Measurements from ENCODE around the gene IFNG. TPM values are rescaled to one million over a fixed set of nuclear protein-coding genes. Genes with fewer than 3 reads are reported as not detected.

IFNG gene
- polyA plus RNA-seq, 1 donor: 0.13 TPM

DNA sequence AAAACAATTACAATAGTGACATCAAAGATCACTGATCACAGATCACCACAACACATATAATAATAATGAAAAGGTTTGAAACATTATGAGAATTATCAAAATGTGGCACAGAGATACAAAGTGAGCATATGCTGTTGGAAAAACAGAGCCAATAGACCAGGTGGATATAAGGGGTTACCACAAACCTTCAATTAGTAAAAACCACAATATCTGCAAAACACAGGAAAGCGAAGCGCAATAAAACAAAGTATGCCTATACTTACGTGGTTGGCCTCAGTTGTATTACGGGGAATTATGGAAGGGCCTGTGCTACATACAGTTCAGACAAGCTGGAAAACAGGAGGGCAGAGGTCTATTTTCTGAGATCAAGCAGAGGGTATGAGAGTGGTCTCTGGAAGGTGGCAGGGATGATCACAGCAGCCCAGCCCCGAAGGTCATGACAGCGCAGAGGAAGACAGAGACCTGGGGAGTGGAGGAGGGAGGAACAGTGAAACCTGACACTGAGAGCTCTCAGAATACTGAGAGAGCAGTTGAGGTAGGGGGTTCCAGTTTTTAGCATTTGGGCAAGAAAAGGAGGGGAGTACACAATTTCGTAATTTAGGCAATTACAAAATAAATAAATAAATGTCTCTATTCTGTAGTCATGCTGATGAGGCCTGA lies 41.3 kb downstream of the IFNG start:
- H3K27me3 ChIP-seq (ENCODE audit: control insufficient read depth, insufficient read depth, low read length): peaks cover 2% of the 10 kb centered on the region
- no peaks in the 10 kb centered on the region for H3K4me1 ChIP-seq (ENCODE audit: control insufficient read depth, insufficient read depth, low read length)
- WGBS (ENCODE audit: insufficient coverage, low lambda C conversion rate): 92% methylated on average over 5 of the region's 7 CpGs
- no peaks in the 10 kb centered on the region for H3K36me3 ChIP-seq (ENCODE audit: control insufficient read depth, insufficient read depth, low read length)
- H3K9me3 ChIP-seq (ENCODE audit: control insufficient read depth, low read depth, low read length): no peaks in the 10 kb centered on the region
- no peak overlapping the region for H3K27ac ChIP-seq (ENCODE audit: low read length)
- no peak for DNase-seq
- no peak overlapping the region for H3K4me3 ChIP-seq (ENCODE audit: low read length)

DNA sequence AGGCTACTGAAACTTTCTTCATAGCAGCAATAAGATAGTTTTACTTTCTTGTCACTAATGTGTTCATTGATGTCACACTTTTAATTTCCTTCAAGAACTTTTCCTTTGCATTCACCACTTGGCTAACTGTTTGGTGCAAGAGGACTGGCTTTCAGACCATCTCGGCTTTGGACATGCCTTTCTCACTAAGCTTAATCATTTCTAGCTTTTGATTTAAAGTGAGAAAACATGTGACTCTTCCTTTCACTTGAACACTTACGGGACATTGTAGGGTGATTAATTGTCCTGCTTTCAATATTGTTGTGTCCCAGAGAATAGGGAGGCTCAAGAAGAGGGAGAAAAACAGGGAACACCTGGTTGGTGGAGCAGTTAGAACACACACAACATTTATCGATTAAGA lies 41.9 kb downstream of the IFNG start:
- no peak for DNase-seq
- Histone ChIP-seq H3K27ac (ENCODE audit: low read length) (no peak overlapping the region), H3K4me3 (ENCODE audit: low read length) (no peak overlapping the region), H3K36me3 (ENCODE audit: control insufficient read depth, insufficient read depth, low read length) (no peaks in the 10 kb centered on the region), H3K4me1 (ENCODE audit: control insufficient read depth, insufficient read depth, low read length) (no peaks in the 10 kb centered on the region), H3K27me3 (ENCODE audit: control insufficient read depth, insufficient read depth, low read length) (peaks cover 2% of the 10 kb centered on the region), H3K9me3 (ENCODE audit: control insufficient read depth, low read depth, low read length) (no peaks in the 10 kb centered on the region)
- no CpG with 5 or more reads among the region's 3 CpGs for WGBS (ENCODE audit: insufficient coverage, low lambda C conversion rate)

DNA sequence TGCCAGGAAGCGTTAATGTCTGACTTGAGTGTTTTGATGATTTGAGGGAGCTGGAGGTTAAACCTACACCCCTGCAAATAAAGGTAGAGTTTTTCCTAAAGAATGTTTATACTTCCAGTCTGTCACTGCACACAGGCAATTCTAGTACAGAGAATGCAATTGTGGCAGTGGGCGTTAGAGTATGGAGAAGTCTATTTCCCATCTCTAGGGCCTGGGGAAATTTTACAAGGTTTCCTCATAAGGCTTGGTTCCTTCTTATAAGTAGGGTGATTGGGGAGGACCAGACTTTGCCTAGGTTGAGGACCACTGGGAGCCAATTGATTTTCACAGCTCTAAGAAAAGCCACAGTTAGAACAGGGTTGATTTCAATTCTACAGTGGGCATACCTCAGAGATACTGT lies 44.3 kb downstream of the IFNG start:
- H3K9me3 ChIP-seq (ENCODE audit: control insufficient read depth, low read depth, low read length): no peaks in the 10 kb centered on the region
- H3K27me3 ChIP-seq (ENCODE audit: control insufficient read depth, insufficient read depth, low read length): no peaks in the 10 kb centered on the region
- H3K4me3 ChIP-seq (ENCODE audit: low read length): no peak overlapping the region
- DNase-seq: no peak
- no peaks in the 10 kb centered on the region for H3K36me3 ChIP-seq (ENCODE audit: control insufficient read depth, insufficient read depth, low read length)
- WGBS (ENCODE audit: insufficient coverage, low lambda C conversion rate): no CpG with 5 or more reads among the region's 2 CpGs
- no peak overlapping the region for H3K27ac ChIP-seq (ENCODE audit: low read length)
- no peaks in the 10 kb centered on the region for H3K4me1 ChIP-seq (ENCODE audit: control insufficient read depth, insufficient read depth, low read length)

DNA sequence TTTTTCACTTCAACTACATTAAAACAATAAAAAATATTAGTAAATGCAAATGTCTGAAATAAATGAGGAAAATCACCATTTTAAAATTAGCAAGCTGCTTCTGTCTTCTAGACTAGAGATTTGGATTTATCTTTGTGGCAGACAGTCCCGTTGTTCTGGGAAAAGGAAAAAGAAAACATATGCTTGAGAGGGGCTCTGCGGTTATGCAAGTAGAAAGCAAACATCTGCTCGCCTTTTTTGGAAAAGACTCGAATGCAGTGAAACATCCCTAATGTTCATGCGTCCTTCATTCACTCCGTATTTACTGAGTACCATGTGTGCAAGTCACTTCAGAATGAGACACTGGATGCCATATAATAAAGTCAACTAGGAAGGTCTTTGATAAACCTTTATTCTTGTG lies 44.9 kb downstream of the IFNG start:
- WGBS (ENCODE audit: insufficient coverage, low lambda C conversion rate): 90% methylated on average over 2 of the region's 6 CpGs
- Histone ChIP-seq H3K9me3 (ENCODE audit: control insufficient read depth, low read depth, low read length) (no peaks in the 10 kb centered on the region), H3K4me1 (ENCODE audit: control insufficient read depth, insufficient read depth, low read length) (no peaks in the 10 kb centered on the region), H3K27ac (ENCODE audit: low read length) (no peak overlapping the region), H3K4me3 (ENCODE audit: low read length) (no peak overlapping the region), H3K36me3 (ENCODE audit: control insufficient read depth, insufficient read depth, low read length) (no peaks in the 10 kb centered on the region), H3K27me3 (ENCODE audit: control insufficient read depth, insufficient read depth, low read length) (no peaks in the 10 kb centered on the region)
- no peak for DNase-seq

DNA sequence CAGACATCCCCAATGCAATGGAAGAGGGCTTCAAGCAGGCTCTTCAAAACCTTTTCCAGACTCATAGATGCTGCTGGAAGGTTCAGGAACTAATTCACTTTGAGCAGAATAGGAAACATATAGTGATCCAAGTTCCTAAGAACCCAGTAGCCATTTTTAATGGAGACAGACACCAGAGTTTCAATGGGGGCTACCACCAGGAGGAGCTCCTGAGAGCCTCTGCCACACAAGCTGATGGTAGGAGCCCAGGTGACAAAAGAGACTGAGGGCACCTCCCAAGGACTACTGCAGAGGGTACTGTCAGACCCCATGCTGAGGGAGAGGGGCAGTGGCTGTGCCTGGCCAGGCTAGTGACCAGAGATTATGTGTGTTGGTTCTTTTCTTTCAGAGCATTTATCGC lies 45.9 kb downstream of the IFNG start:
- DNase-seq: no peak
- no peaks in the 10 kb centered on the region for H3K9me3 ChIP-seq (ENCODE audit: control insufficient read depth, low read depth, low read length)
- H3K27me3 ChIP-seq (ENCODE audit: control insufficient read depth, insufficient read depth, low read length): no peaks in the 10 kb centered on the region
- no CpG with 5 or more reads among the region's 1 CpG for whole genome bisulfite sequencing (ENCODE audit: insufficient coverage, low lambda C conversion rate)
- no peak overlapping the region for H3K27ac ChIP-seq (ENCODE audit: low read length)
- H3K36me3 ChIP-seq (ENCODE audit: control insufficient read depth, insufficient read depth, low read length): no peaks in the 10 kb centered on the region
- H3K4me3 ChIP-seq (ENCODE audit: low read length): no peak overlapping the region
- H3K4me1 ChIP-seq (ENCODE audit: control insufficient read depth, insufficient read depth, low read length): no peaks in the 10 kb centered on the region

DNA sequence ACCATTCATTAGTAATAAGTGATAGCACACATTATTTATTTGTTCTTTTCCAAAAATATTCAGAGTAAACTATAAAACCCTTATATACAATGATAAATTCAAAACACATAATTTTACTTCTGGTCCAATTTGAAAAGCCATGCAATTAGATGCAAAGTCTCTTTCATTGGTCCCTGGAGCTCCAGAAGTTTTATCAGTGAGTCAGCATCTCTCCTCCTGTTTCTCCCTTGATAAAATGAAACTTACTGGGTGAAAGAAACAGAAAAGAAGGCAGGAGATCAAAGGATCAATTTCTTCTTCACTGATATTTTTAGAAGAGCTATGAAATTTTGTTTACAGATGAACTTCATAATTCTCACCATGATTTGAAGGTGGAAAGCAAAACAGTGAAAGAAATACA lies 47.5 kb downstream of the IFNG start:
- no peaks in the 10 kb centered on the region for H3K4me1 ChIP-seq (ENCODE audit: control insufficient read depth, insufficient read depth, low read length)
- H3K9me3 ChIP-seq (ENCODE audit: control insufficient read depth, low read depth, low read length): no peaks in the 10 kb centered on the region
- H3K27ac ChIP-seq (ENCODE audit: low read length): no peak overlapping the region

DNA sequence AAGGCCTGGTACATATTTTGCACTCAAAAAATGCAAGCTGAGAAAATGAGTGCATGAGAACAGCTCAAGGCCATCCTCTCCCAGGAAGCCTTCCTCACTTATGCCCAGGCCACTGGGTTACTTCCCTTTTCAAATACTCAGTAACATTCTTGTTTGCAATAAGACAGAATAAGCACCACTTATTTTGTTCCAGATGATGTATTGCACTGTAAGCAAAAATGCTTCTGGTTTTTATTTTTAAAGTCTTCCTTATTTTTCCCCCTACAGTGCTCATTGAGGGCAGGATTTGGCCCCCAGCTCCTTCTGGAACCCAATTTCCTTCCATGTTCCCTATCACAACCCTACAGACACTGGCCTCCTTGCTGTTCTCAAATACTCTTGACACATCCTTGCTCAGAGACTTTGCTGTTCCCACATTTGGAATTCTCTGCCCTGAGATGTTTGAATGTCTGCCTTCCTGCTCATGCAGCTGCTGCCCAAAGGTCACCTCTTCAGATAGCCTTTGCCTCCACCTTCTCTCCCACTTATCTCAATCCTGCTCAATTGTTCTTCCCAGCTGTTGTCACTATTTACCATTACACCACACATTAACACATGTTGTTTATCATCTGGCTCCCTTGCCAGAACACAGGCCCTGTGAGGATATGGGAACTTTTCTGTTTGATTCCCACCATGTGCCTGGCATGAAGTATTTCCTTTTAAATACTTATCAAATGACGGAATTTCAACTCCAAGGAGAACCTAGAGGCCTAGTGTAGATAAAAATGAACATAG lies 49.9 kb downstream of the IFNG start:
- peak in 1 of 2 donors; percentile 3 for DNase-seq

More for the DNA sequence above, 47.5 kb downstream of the IFNG start:
- Histone ChIP-seq H3K27me3 (ENCODE audit: control insufficient read depth, insufficient read depth, low read length) (no peaks in the 10 kb centered on the region), H3K4me3 (ENCODE audit: low read length) (no peak overlapping the region), H3K36me3 (ENCODE audit: control insufficient read depth, insufficient read depth, low read length) (no peaks in the 10 kb centered on the region)
- DNase-seq: no peak

DNA sequence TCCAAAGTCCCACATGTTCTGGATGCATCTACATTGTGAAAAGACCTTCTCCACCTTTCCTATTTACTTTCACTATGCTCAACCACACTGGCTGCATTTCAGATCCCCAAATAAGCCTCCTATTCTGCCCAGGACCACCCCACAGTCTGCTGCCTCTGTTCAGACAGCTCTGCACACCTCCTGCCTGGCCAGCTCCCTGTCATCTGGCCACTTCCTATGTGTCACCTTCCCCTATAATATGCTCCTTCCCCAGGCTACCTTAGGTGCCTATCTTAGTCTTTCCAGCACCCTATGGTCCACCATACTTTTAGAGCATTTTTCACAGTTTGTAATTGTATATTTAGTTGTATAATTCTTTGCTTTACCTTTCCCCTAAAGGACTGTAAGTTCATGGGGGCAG lies 50.5 kb downstream of the IFNG start:
- Histone ChIP-seq H3K4me3 (ENCODE audit: low read length) (no peak overlapping the region), H3K27me3 (ENCODE audit: control insufficient read depth, insufficient read depth, low read length) (no peaks in the 10 kb centered on the region), H3K36me3 (ENCODE audit: control insufficient read depth, insufficient read depth, low read length) (no peaks in the 10 kb centered on the region), H3K9me3 (ENCODE audit: control insufficient read depth, low read depth, low read length) (no peaks in the 10 kb centered on the region), H3K4me1 (ENCODE audit: control insufficient read depth, insufficient read depth, low read length) (no peaks in the 10 kb centered on the region), H3K27ac (ENCODE audit: low read length) (no peak overlapping the region)
- DNase-seq: no peak

More for the DNA sequence above, 49.9 kb downstream of the IFNG start:
- WGBS (ENCODE audit: insufficient coverage, low lambda C conversion rate): no CpG with 5 or more reads among the region's 1 CpG
- Histone ChIP-seq H3K27ac (ENCODE audit: low read length) (no peak overlapping the region), H3K36me3 (ENCODE audit: control insufficient read depth, insufficient read depth, low read length) (no peaks in the 10 kb centered on the region), H3K4me3 (ENCODE audit: low read length) (no peak overlapping the region), H3K4me1 (ENCODE audit: control insufficient read depth, insufficient read depth, low read length) (no peaks in the 10 kb centered on the region), H3K27me3 (ENCODE audit: control insufficient read depth, insufficient read depth, low read length) (no peaks in the 10 kb centered on the region), H3K9me3 (ENCODE audit: control insufficient read depth, low read depth, low read length) (no peaks in the 10 kb centered on the region)

DNA sequence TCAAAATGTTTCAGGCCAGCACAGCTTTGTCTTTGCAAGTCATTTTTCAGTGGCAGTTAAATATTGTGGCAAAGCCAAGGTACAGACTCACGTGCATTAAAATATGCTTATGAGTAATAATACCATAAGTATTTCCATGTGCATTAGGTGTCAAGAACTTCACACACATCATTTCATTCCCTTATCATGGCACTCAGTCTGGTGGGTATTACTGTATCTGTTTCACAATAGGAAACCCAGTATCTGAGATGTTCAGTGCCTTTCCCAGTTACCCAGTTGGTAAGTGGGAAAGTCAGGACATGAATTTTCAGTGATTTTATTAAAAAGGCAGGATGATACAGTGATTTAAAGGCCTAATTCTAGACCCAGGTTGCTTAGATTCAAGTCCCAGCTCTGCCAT lies 52.9 kb downstream of the IFNG start:
- no CpG with 5 or more reads among the region's 1 CpG for WGBS (ENCODE audit: insufficient coverage, low lambda C conversion rate)
- Histone ChIP-seq H3K36me3 (ENCODE audit: control insufficient read depth, insufficient read depth, low read length) (no peaks in the 10 kb centered on the region), H3K4me3 (ENCODE audit: low read length) (no peak overlapping the region), H3K27me3 (ENCODE audit: control insufficient read depth, insufficient read depth, low read length) (no peaks in the 10 kb centered on the region), H3K4me1 (ENCODE audit: control insufficient read depth, insufficient read depth, low read length) (no peaks in the 10 kb centered on the region), H3K27ac (ENCODE audit: low read length) (no peak overlapping the region), H3K9me3 (ENCODE audit: control insufficient read depth, low read depth, low read length) (no peaks in the 10 kb centered on the region)
- DNase-seq: no peak

DNA sequence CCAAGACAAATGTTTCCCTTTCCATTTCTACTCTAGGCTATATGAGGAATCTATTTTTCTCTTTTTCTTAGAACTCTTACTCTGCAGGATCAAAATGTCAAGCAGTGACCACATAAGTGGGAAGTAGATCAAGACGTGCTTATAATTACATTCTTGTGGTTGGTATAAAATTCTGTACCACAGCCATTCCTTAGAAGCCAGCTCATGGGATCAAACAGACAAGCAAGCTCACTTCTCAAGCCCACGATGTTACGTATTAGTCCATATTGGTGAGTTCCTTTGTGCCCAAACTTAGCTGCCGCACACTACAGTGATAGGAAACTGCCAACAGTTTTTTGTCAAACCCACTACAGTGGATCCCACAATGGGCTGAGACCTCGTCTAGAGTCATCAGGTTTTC lies 53.4 kb downstream of the IFNG start:
- H3K9me3 ChIP-seq (ENCODE audit: control insufficient read depth, low read depth, low read length): no peaks in the 10 kb centered on the region
- WGBS (ENCODE audit: insufficient coverage, low lambda C conversion rate): 100% methylated on average over 1 of the region's 5 CpGs
- no peaks in the 10 kb centered on the region for H3K27me3 ChIP-seq (ENCODE audit: control insufficient read depth, insufficient read depth, low read length)
- DNase-seq: no peak
- no peak overlapping the region for H3K27ac ChIP-seq (ENCODE audit: low read length)
- no peak overlapping the region for H3K4me3 ChIP-seq (ENCODE audit: low read length)
- no peaks in the 10 kb centered on the region for H3K36me3 ChIP-seq (ENCODE audit: control insufficient read depth, insufficient read depth, low read length)
- no peaks in the 10 kb centered on the region for H3K4me1 ChIP-seq (ENCODE audit: control insufficient read depth, insufficient read depth, low read length)

Measured in large intestine (tissue), 3 donors.